ENCODE data around the gene CDH4. TPM values are rescaled to one million over a fixed set of nuclear protein-coding genes. Genes with fewer than 3 reads are reported as not detected.

The CDH4 gene
- total RNA-seq, 4 donors from 2014 or later = 0.13 to 0.38 (median 0.21) TPM; not detected in 1

DNA sequence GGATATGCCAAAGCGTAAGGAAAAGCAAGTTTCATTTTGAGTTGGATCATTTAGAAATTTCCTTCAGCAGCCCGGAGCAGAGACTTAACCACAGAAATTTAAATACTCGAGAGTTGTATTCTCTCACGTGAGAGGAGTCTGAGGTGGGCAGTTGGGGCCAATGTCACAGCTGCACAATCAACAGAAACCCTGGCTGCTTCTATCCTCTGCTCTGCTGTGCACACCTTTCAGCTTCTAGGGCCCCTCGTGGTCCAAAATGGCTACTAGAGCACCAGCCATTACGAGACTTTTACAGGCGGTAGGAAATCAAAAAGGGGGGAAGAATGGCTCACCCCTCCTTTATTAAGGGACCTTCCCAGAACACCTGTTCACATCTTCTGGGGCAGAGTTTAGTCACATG lies 659.8 kb downstream of the CDH4 start:
- 55 to 73% methylated on average over 4 to 7 of the region's 7 CpGs for WGBS, 2 donors
- no peaks in the 10 kb centered on the region for H3K4me1 ChIP-seq
- no peak for DNase-seq
- peaks cover 0 to 39% (median 0%) of the 10 kb centered on the region in 4 donors for H3K27me3 ChIP-seq
- no peaks in the 10 kb centered on the region for H3K36me3 ChIP-seq
- no peak overlapping the region for H3K4me3 ChIP-seq
- intact Hi-C loops (cut with DNase I) = no loop called here
- TF ChIP-seq, protein P1, sequence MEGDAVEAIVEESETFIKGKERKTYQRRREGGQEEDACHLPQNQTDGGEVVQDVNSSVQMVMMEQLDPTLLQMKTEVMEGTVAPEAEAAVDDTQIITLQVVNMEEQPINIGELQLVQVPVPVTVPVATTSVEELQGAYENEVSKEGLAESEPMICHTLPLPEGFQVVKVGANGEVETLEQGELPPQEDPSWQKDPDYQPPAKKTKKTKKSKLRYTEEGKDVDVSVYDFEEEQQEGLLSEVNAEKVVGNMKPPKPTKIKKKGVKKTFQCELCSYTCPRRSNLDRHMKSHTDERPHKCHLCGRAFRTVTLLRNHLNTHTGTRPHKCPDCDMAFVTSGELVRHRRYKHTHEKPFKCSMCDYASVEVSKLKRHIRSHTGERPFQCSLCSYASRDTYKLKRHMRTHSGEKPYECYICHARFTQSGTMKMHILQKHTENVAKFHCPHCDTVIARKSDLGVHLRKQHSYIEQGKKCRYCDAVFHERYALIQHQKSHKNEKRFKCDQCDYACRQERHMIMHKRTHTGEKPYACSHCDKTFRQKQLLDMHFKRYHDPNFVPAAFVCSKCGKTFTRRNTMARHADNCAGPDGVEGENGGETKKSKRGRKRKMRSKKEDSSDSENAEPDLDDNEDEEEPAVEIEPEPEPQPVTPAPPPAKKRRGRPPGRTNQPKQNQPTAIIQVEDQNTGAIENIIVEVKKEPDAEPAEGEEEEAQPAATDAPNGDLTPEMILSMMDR (IDR thresholded peaks at IDR 0.05) = no peak
- H3K9me3 ChIP-seq = no peaks in the 10 kb centered on the region
- H3K27ac ChIP-seq = no peak overlapping the region

DNA sequence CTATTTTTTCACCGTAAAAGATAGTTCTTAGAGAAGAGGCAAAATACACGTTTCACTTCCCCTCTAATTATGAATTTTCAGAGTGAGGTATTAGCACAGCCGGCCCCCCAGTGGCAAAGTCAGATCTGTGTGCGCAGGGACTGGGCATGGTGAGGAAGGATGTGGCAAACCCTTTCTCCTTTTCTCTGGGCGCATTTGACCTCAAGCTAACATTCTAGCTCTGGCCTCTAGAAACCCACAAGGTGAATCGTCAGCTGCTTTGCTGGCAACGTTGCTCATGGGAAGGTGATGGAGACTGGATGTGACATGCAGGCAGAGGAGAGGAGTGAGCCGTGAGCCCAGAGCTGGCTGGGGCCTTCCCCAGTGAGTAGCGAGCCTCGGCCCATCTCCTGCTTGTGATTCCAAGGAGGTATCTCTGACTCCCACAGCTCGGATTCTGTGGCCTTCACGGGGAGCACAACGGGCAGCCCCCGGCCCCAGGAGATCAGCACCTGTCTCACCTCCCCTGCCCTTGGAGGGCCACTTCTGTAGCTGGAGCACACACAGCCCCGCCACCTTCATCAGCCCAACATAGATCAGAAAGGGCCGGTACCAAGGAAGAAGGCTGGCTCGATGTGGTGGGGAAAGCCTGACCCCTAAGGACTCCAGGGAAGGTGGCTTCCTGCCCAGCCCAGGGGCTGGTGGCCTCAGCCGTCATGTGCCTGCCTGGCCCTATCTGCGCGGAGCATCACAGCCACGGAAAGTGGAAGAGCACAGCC lies 660.8 kb downstream of the CDH4 start:
- Histone ChIP-seq H3K27me3 (peaks cover 0 to 40% (median 0%) of the 10 kb centered on the region in 4 donors), H3K27ac (no peak overlapping the region), H3K4me3 (no peak overlapping the region), H3K4me1 (no peaks in the 10 kb centered on the region), H3K36me3 (no peaks in the 10 kb centered on the region), H3K9me3 (no peaks in the 10 kb centered on the region)
- 55 to 72% methylated on average over 7 of the region's 21 CpGs for WGBS, 2 donors
- intact Hi-C loops (cut with DNase I) = no loop called here
- no peak for DNase-seq
- TF ChIP-seq, protein P1 (IDR thresholded peaks at IDR 0.05) = no peak
- no peak for TF ChIP-seq POLR2A (IDR thresholded peaks at IDR 0.05)

DNA sequence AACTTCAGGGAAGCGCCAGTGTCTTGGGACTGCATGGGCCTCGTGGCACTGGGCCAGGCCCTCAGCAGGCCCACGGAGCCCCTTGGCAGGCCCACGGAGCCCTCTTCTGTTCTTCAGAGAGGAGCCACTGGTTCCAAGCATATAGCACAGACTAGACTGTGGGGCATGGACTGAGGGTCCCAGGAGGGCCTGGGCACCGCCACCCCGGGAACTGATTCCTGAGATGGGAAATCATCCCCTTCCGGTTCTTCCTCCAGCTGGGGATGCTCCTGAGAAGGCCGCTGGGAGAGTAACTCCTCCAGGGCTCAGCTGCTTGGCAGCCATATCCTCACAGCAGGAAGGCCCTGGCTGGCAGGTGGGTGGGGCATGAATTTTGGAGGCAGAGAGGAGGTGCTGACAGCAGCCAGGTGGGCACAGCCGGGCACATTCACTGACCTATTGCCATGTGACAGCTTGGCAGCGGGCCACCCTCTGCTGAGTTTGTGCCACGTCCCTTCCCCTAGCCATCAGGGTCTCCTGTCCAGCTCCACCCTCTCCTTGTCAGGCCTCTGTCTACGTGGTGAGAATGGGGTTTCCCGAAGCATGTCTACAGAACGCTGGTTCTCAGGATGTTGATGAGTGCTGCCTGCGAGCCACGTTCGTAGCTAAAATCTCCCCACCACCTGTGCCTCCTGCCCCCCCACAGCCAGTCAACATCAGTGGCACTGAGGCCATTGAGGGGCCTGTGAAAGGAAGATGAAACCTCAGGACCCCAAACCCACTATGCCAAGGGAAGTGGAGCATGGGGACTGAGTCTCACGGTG lies 661.6 kb downstream of the CDH4 start:
- intact Hi-C loops (cut with DNase I) = no loop called here
- no peaks in the 10 kb centered on the region for H3K4me1 ChIP-seq
- H3K36me3 ChIP-seq = no peaks in the 10 kb centered on the region
- 82 to 90% methylated on average over 2 to 15 of the region's 18 CpGs for WGBS, 2 donors
- H3K27ac ChIP-seq = no peak overlapping the region
- no peaks in the 10 kb centered on the region for H3K9me3 ChIP-seq
- peaks cover 0 to 41% (median 0%) of the 10 kb centered on the region in 4 donors for H3K27me3 ChIP-seq
- no peak overlapping the region for H3K4me3 ChIP-seq
- TF ChIP-seq, protein P1 (IDR thresholded peaks at IDR 0.05) = no peak
- no peak for TF ChIP-seq POLR2A (IDR thresholded peaks at IDR 0.05)
- no peak for DNase-seq

DNA sequence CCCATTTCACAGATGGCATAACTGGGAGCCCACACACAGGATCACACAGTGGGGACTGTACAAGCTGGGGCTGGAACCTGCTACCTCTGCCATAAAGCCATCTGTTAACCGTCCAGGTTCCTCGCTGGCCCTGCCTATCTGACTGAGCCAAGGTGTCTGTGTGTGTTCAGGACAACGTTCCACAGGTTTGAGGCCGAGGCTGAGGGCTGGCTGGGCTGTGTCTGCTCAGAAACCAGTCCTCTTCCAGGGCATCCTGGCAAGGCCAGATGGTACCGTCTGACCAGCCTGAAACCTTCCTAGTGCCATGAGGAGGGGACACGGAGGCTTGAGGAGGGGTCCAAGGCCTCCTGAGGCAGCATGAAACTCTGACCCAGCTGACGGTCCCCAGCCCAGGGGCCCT lies 663.0 kb downstream of the CDH4 start:
- TF ChIP-seq, protein P1 (IDR thresholded peaks at IDR 0.05) = no peak
- no peak for TF ChIP-seq POLR2A (IDR thresholded peaks at IDR 0.05)
- no peaks in the 10 kb centered on the region for H3K4me1 ChIP-seq
- intact Hi-C loops (cut with DNase I) = no loop called here
- no peak overlapping the region for H3K27ac ChIP-seq
- peaks cover 0 to 32% (median 0%) of the 10 kb centered on the region in 4 donors for H3K27me3 ChIP-seq
- H3K4me3 ChIP-seq = no peak overlapping the region
- H3K36me3 ChIP-seq = no peaks in the 10 kb centered on the region
- H3K9me3 ChIP-seq = no peaks in the 10 kb centered on the region
- 52 to 80% methylated on average over 3 to 4 of the region's 7 CpGs for whole genome bisulfite sequencing, 2 donors
- no peak for DNase-seq

DNA sequence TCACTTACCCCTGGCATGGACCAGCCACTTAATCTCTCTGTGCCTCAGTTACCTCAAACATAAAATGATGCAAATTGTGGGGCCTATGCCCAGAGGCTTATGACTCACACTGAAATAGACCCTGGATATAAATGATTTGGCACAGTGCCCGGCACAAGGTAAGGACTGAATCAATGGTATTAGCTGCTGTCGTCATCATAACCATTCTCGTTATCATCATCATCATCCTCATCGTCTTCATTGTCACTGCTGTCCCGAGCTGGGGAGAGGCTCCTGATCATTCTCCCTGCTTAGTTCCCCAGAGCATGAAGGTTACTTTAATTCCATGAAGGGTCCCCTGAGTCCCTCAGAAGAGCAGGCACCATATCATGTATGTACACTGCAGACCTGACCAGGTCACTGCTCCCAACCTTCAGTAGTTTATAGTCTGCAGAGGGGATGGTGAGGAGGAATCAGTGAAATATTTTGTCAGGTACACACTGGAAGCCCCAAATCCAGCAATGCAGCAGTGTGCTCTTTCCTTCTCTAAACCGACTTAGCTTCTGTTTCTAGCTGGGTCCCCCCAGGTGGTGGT lies 664.3 kb downstream of the CDH4 start:
- no peaks in the 10 kb centered on the region for H3K4me1 ChIP-seq
- no peak for TF ChIP-seq POLR2A (IDR thresholded peaks at IDR 0.05)
- TF ChIP-seq, protein P1 (IDR thresholded peaks at IDR 0.05) = no peak
- no peak overlapping the region for H3K27ac ChIP-seq
- H3K4me3 ChIP-seq = no peak overlapping the region
- no peak for DNase-seq
- WGBS, 2 donors = 62 to 71% methylated on average over 6 of the region's 6 CpGs
- no peaks in the 10 kb centered on the region for H3K36me3 ChIP-seq
- intact Hi-C loops (cut with DNase I) = no loop called here
- peaks cover 0 to 28% (median 0%) of the 10 kb centered on the region in 4 donors for H3K27me3 ChIP-seq
- no peaks in the 10 kb centered on the region for H3K9me3 ChIP-seq
